Kidney (tissue), 14 donors: Measurements from ENCODE around the gene SMAP1. TPM values are rescaled to one million over a fixed set of nuclear protein-coding genes. Genes with fewer than 3 reads are reported as not detected.
A peak's percentile ranks its signal among the peaks of the same experiment; 100 is the strongest.

ENCODE experiments used
- DNase-seq, 5 donors: peaks; one replicate each; pipeline ENCODE4 v3.0.0-alpha.2; 2013 to 2020
- FAIRE-seq: peaks from 2 replicates; lab custom pipeline; 2012; peaks lifted over from hg19 to GRCh38; lab: Jason Lieb, UNC
- H3K27ac ChIP-seq, 2 donors: one replicate each; pipeline ENCODE4 v1.7.0; 2013; ENCODE audit warnings: low read depth in 2 of 2, low read length in 2 of 2, inconsistent platforms in 1 of 2
- H3K27me3 ChIP-seq: one replicate; pipeline ENCODE4 v1.7.1; 2013; ENCODE audit warnings: low read length, inconsistent platforms; ENCODE audit not compliant: control insufficient read depth, insufficient read depth
- H3K36me3 ChIP-seq, 3 donors: one replicate each; pipeline versions ENCODE4 v1.7.0 to v1.7.1; 2013; ENCODE audit warnings: low read length in 3 of 3, control low read depth in 1 of 3, inconsistent platforms in 1 of 3; ENCODE audit not compliant: insufficient read depth in 3 of 3, control insufficient read depth in 2 of 3
- H3K4me1 ChIP-seq, 3 donors: one replicate each; pipeline versions ENCODE4 v1.7.0 to v1.7.1; 2013; ENCODE audit warnings: low read length in 3 of 3, inconsistent platforms in 1 of 3, low read depth in 1 of 3; ENCODE audit not compliant: control insufficient read depth in 2 of 3, insufficient read depth in 2 of 3
- H3K4me3 ChIP-seq, 3 donors: one replicate each; pipeline versions ENCODE4 v1.7.0 to v1.8.1; 2013; ENCODE audit warnings: low read length in 3 of 3, control low read depth in 1 of 3, inconsistent platforms in 1 of 3
- H3K9ac ChIP-seq, 3 donors: one replicate each; pipeline versions ENCODE4 v1.7.0 to v1.7.1; 2013; ENCODE audit warnings: low read length in 3 of 3, control low read depth in 1 of 3, inconsistent platforms in 1 of 3
- H3K9me3 ChIP-seq, 3 donors: one replicate each; pipeline versions ENCODE4 v1.7.0 to v1.7.1; 2013; ENCODE audit warnings: low read length in 3 of 3, control low read depth in 1 of 3, inconsistent platforms in 1 of 3; ENCODE audit not compliant: control insufficient read depth in 2 of 3, insufficient read depth in 1 of 3
- intact Hi-C: fragments of 100-400 bp; cut with DNase I; formaldehyde crosslinking; loops from one replicate; pipeline ENCODE4 v1.11.1; 2022
- polyA plus RNA-seq: library from polyadenylated mRNA; stranded (reverse); fragments of 350-450 nt; fragmentation: Illumina TruSeq; extraction: RNeasy Lipid Tissue Mini Kit (QIAGEN cat#74804); gene quantifications from one replicate; pipeline ENCODE4 v1.2.3, GENCODE V29; 2014; ENCODE audit warnings: low read depth, low replicate concordance; ENCODE audit not compliant: insufficient read depth
- total RNA-seq: library from RNA; stranded (reverse); fragmentation: NEBNext Ultra II Directional; extraction: Animal tissue kit (Norgen Biotek cat#: 25700); gene quantifications from one replicate; pipeline ENCODE4 v1.2.1, GENCODE V29; 2021
- TF ChIP-seq, protein P1 (sequence below): IDR thresholded peaks from 3 replicates; pipeline ENCODE4 v1.5.1; 2012; ENCODE audit warnings: mild to moderate bottlenecking, moderate library complexity, borderline replicate concordance; ENCODE audit not compliant: insufficient read depth; ENCODE audit errors: extremely low read depth
- donor health status: control.
- donor health status: control.
- donor health status: control.
- donor health status: control.
- donor health status: control.
- donor health status: DM: yes; HTN: yes; CAD: no.
- donor health status: Normal renal cell carcinoma (clear cell type).

Gene SMAP1
- total and polyA plus RNA-seq, 2 donors from 2014 or later: 17.7 to 19.4 TPM

DNA sequence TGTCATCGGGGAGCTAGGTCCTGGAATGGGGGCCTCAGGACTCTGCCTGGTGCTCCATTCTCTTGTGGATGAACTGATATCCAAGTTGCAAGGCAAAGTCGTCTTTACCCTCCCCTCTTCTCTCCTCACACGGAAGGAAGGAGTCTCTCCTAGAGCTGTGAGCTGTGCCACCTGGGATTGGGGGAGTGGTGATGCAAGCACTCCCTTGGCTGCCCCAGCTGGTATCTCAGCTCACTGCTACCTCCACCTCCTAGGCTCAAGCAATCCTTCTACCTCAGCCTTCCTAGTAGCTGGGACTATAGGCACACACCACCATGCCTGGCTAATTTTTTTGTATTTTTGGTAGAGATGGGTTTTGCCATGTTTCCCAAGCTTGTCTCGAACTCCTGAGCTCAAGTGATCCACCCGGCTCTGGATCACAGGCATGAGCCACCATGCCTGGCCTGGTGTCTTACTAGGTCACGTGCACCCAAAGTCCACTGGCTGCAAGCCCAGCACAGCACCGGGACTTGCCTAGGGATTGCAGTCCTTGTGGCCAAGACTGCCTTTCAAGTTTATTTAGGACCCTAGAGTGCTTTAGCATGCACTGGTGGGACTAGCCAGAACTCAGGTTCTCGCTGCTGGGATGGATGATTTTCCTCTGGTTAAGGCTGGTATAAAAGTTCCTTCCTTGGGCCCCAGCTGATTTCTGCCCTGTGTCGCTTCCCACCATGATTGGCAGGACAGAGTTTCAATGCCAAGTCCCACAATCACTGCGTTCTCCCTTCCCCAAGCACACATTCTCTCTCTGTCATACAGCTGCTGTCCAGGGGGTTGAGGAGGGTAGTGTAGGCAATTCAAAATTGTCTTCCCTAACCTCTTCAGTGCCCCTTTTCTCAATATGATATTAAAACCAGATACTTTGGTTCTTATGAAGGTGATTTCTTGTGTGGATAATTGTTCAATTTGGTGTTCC lies 33.5 kb downstream of the SMAP1 start:
- Histone ChIP-seq H3K9me3 (no peaks in the 10 kb centered on the region), H3K4me1 (peaks cover 0 to 4% (median 0%) of the 10 kb centered on the region in 3 donors), H3K9ac (no peak overlapping the region), H3K27ac (no peak overlapping the region), H3K4me3 (no peak overlapping the region), H3K27me3 (no peaks in the 10 kb centered on the region), H3K36me3 (no peaks in the 10 kb centered on the region)
- intact Hi-C loops: loop anchor here (10.0 kb wide), 1 partner anchor 184 kb away; no protein-coding TSS in a partner anchor
- TF ChIP-seq, protein P1, sequence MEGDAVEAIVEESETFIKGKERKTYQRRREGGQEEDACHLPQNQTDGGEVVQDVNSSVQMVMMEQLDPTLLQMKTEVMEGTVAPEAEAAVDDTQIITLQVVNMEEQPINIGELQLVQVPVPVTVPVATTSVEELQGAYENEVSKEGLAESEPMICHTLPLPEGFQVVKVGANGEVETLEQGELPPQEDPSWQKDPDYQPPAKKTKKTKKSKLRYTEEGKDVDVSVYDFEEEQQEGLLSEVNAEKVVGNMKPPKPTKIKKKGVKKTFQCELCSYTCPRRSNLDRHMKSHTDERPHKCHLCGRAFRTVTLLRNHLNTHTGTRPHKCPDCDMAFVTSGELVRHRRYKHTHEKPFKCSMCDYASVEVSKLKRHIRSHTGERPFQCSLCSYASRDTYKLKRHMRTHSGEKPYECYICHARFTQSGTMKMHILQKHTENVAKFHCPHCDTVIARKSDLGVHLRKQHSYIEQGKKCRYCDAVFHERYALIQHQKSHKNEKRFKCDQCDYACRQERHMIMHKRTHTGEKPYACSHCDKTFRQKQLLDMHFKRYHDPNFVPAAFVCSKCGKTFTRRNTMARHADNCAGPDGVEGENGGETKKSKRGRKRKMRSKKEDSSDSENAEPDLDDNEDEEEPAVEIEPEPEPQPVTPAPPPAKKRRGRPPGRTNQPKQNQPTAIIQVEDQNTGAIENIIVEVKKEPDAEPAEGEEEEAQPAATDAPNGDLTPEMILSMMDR: no peak
- FAIRE-seq (no peak), DNase-seq (no peak)

DNA sequence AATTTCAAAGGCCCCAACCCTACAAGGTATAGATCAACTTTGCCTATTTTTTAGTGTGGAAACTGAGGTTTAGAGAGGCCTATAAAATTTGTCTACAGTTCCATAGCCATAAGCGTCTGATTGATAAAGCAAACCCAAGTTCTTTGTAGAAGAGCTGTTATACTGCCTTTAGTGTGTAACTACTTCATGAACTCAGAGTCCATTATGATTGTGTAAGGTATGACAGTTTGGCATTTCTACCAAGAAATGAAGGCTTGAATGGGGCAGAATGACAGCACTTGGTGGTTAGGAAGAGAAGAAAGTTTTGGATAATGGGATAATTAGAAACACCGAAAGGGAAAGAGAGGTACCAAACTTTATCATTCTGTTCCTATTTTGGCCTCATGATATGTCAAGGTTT lies 38.1 kb downstream of the SMAP1 start:
- intact Hi-C loops: loop anchor here (10.0 kb wide), 1 partner anchor 179 kb away; no protein-coding TSS in a partner anchor
- no peak for DNase-seq
- Histone ChIP-seq H3K27ac (no peak overlapping the region), H3K4me1 (peaks cover 0 to 4% (median 0%) of the 10 kb centered on the region in 3 donors), H3K4me3 (no peak overlapping the region), H3K9ac (no peak overlapping the region), H3K36me3 (no peaks in the 10 kb centered on the region), H3K27me3 (no peaks in the 10 kb centered on the region), H3K9me3 (no peaks in the 10 kb centered on the region)
- TF ChIP-seq, protein P1: no peak
- no peak for FAIRE-seq

DNA sequence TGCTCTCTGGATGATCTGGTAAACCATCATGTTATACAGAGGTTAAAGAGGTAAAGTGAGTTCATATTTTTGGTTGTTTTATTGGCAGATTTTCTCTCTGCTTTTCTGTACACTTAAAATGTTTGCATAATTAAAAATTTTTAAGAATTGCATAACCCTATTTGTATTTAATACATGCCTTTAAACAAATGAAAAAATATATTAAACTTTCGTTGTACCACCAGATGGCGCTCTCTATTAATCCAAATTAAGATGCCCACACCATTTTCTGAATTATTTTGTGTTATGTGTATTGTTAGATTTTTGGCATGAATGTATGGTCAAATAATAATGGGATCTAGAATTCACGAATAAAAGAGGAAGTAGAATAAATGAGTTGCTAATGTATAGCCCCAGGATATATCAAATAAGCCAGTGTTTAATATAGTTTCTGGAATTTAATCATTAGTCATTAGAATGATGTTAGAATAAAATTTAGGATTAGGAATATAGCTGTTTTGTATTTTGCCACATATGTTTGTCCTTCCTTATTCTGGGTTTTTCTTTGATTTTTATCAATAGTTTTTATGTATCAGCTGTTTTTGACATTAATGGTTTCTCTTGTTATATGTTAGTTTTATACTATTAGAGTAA lies 38.9 kb downstream of the SMAP1 start:
- Histone ChIP-seq H3K4me3 (no peak overlapping the region), H3K4me1 (no peaks in the 10 kb centered on the region), H3K9me3 (no peaks in the 10 kb centered on the region), H3K27me3 (no peaks in the 10 kb centered on the region), H3K36me3 (no peaks in the 10 kb centered on the region), H3K27ac (no peak overlapping the region), H3K9ac (no peak overlapping the region)
- intact Hi-C loops: loop anchor here (10.0 kb wide), 1 partner anchor 178 kb away; no protein-coding TSS in a partner anchor
- DNase-seq: peak in 2 of 5 donors; percentile 48 to 62
- peak; percentile 97 for FAIRE-seq
- TF ChIP-seq, protein P1: peak; percentile 63
